HepG2 (cell line): ENCODE measurements around the gene CDH23. TPM values are rescaled to one million over a fixed set of nuclear protein-coding genes. Genes with fewer than 3 reads are reported as not detected.

ENCODE experiments used
- ATAC-seq: fragments of 200-7000 bp; cut with Tn5 transposase; 3 replicates; pipeline ENCODE4 v1.9.1; 2020; ENCODE audit warnings: mild to moderate bottlenecking, moderate library complexity
- BruUV-seq: library from RNA; stranded (reverse); fragments of 400-500 nt; replicated peaks from 2 replicates; lab custom pipeline; 2021; lab: Mats Ljungman, UMichigan
- CTCF ChIA-PET: fragments of 300-600 bp; formaldehyde crosslinking; extraction: SDS; loops from one replicate; lab custom pipeline; 2021; ENCODE audit warnings: low total read pairs, inconsistent platforms, low intra/inter-chr PET ratio; lab: Yijun Ruan, JAX
- POLR2A ChIA-PET: fragments of 350-600 bp; sonication (Branson Sonifier 250); formaldehyde crosslinking; loops from one replicate; lab custom pipeline; 2020; ENCODE audit warnings: antibody characterized with exemption, inconsistent platforms; lab: Yijun Ruan, JAX
- DNase-seq: peaks from one replicate; pipeline ENCODE4 v3.0.0-alpha.2; 2015; ENCODE audit warnings: low spot score
- FAIRE-seq: peaks from 3 replicates; lab custom pipeline; 2011; peaks lifted over from hg19 to GRCh38; lab: Jason Lieb, UNC
- H2AFZ ChIP-seq: one replicate; pipeline ENCODE4 v1.6.1; 2011; ENCODE audit warnings: low read length, inconsistent platforms
- H3K27ac ChIP-seq: fragments of 300-600 bp; 3 replicates; pipeline ENCODE4 v1.8.0; 2011; ENCODE audit warnings: mixed run types, mild to moderate bottlenecking, mixed read lengths, low read length, inconsistent platforms; ENCODE audit not compliant: insufficient read depth; ENCODE audit errors: extremely low read length
- H3K27me3 ChIP-seq, 2 experiments: fragments of 200-600 bp in 1 of 2; 2 replicates in 1 of 2; 3 replicates in 1 of 2; pipeline versions ENCODE4 v1.6.0 to v1.8.0; 2011; ENCODE audit warnings: low read length in 2 of 2, mild to moderate bottlenecking in 2 of 2, moderate library complexity in 2 of 2, inconsistent platforms in 1 of 2; ENCODE audit not compliant: insufficient read depth in 2 of 2, control insufficient read depth in 1 of 2
- H3K36me3 ChIP-seq, 2 experiments: fragments of 200-600 bp in 1 of 2; replicated peaks in 1 of 2; 2 replicates in 1 of 2; 3 replicates in 1 of 2; pipeline versions ENCODE4 v1.5.1 to v1.8.0; 2011; ENCODE audit warnings: low read length in 2 of 2, inconsistent platforms in 1 of 2; ENCODE audit not compliant: insufficient read depth in 2 of 2, control insufficient read depth in 1 of 2
- H3K4me1 ChIP-seq: 2 replicates; pipeline ENCODE4 v1.5.1; 2012; ENCODE audit warnings: low read length, inconsistent platforms; ENCODE audit not compliant: insufficient read depth
- H3K4me2 ChIP-seq: 2 replicates; pipeline ENCODE4 v1.6.0; 2011; ENCODE audit warnings: low read depth, low read length, inconsistent platforms
- H3K4me3 ChIP-seq, 3 experiments: fragments of 200-600 bp in 1 of 3; sonication (generic), shearing (Covaris generic) in 1 of 3; replicated peaks in 1 of 3; 2 replicates each; pipeline ENCODE4 v1.5.1; 2011 to 2016; ENCODE audit warnings: low read length in 3 of 3, inconsistent platforms in 2 of 3, low read depth in 2 of 3, mild to moderate bottlenecking in 2 of 3, control low read depth in 1 of 3, mixed read lengths in 1 of 3; ENCODE audit not compliant: insufficient read depth in 1 of 3
- H3K79me2 ChIP-seq: one replicate; pipeline ENCODE4 v1.6.1; 2011; ENCODE audit warnings: low read length, inconsistent platforms; ENCODE audit not compliant: insufficient read depth
- H3K9ac ChIP-seq: 2 replicates; pipeline ENCODE4 v1.6.0; 2011; ENCODE audit warnings: mild to moderate bottlenecking, low read depth, low read length, inconsistent platforms; ENCODE audit not compliant: insufficient read depth
- H3K9me3 ChIP-seq: 2 replicates; pipeline ENCODE4 v1.5.1; 2012; ENCODE audit warnings: mild to moderate bottlenecking, low read length
- H4K20me1 ChIP-seq: 2 replicates; pipeline ENCODE4 v1.6.0; 2011; ENCODE audit warnings: inconsistent platforms, mild to moderate bottlenecking, low read length, moderate library complexity; ENCODE audit not compliant: insufficient read depth
- CEBPB ChIP-seq: IDR thresholded peaks from 2 replicates; pipeline ENCODE4 v1.6.1; 2011; ENCODE audit warnings: low read depth, low read length, improper control_type of control experiment, borderline replicate concordance
- REPIN1 ChIP-seq: sonication (generic); formaldehyde crosslinking; IDR thresholded peaks from 2 replicates; pipeline ENCODE4 v1.8.0; 2022; ENCODE audit warnings: missing genetic modification reagents, low read depth, mild to moderate bottlenecking, borderline replicate concordance
- RFX3 ChIP-seq: IDR thresholded peaks from 2 replicates; pipeline ENCODE4 v1.6.1; 2016; ENCODE audit warnings: missing biosample characterization, missing genetic modification reagents
- SMYD3 ChIP-seq: sonication (generic); formaldehyde crosslinking; IDR thresholded peaks from 2 replicates; pipeline ENCODE4 v1.8.1; 2023; ENCODE audit warnings: mild to moderate bottlenecking, missing genetic modification reagents
- ZFAT ChIP-seq: sonication (generic); formaldehyde crosslinking; conservative IDR thresholded peaks from 2 replicates; pipeline ENCODE4 v1.8.1; 2023; ENCODE audit warnings: missing genetic modification reagents, inconsistent platforms
- ZMAT3 ChIP-seq: sonication (generic); formaldehyde crosslinking; conservative IDR thresholded peaks from 2 replicates; pipeline ENCODE4 v1.7.0; 2021; ENCODE audit warnings: missing genetic modification reagents
- ZNF781 ChIP-seq: sonication (generic); formaldehyde crosslinking; IDR thresholded peaks from 2 replicates; pipeline ENCODE4 v1.5.1; 2020; ENCODE audit warnings: borderline replicate concordance, mild to moderate bottlenecking, missing genetic modification reagents; ENCODE audit errors: not compliant biosample characterization
- WGBS: methylation state at CpG from one replicate; pipeline ENCODE4 v1.1.6; 2017; ENCODE audit warnings: low lambda C conversion rate; 5-methylcytosine and 5-hydroxymethylcytosine counted together
- in situ Hi-C: cut with HindIII; loops from 2 replicates; pipeline ENCODE4 v1.10.0; 2017; ENCODE audit warnings: low pct_unique_long_range_greater_than_20kb; ENCODE audit not compliant: extremely low pct_ligation_motif_present
- intact Hi-C: fragments of 100-400 bp; cut with micrococcal nuclease; formaldehyde crosslinking; loops from one replicate; pipeline ENCODE4 v1.10.0; 2022; ENCODE audit not compliant: unreplicated experiment
- polyA plus RNA-seq, 8 experiments: library from polyadenylated mRNA; depleted of rRNA in 3 of 8; stranded (reverse) in 7 of 8; unstranded in 1 of 8; fragments of >200 nt; fragmentation: Illumina TruSeq in 4 of 8; extraction: Trizol in 4 of 8; gene quantifications; 2 replicates each; pipeline versions ENCODE4 v1.2.1 to v1.2.3, GENCODE V29; 2011 to 2016; ENCODE audit warnings: low read depth in 4 of 8, missing spikeins in 1 of 8, mixed read lengths in 1 of 8; ENCODE audit not compliant: insufficient read depth in 1 of 8
- total RNA-seq, 5 experiments: library from RNA; depleted of rRNA; stranded (reverse); fragments of >200 nt; fragmentation: Illumina TruSeq; extraction: Trizol; gene quantifications; 2 replicates each; pipeline ENCODE4 v1.2.3, GENCODE V29; 2016; ENCODE audit warnings: low read depth in 1 of 5
- TF ChIP-seq, protein P1 (sequence below): sonication (generic); formaldehyde crosslinking; IDR thresholded peaks from 2 replicates; pipeline ENCODE4 v1.5.0; 2020; ENCODE audit warnings: missing genetic modification reagents

The CDH23 gene
- total and polyA plus RNA-seq, 2 of the 13 experiments (the other 11 are each of a cell fraction or from before 2014, with no cell fraction given) = 0.13 TPM; not detected in 1

DNA sequence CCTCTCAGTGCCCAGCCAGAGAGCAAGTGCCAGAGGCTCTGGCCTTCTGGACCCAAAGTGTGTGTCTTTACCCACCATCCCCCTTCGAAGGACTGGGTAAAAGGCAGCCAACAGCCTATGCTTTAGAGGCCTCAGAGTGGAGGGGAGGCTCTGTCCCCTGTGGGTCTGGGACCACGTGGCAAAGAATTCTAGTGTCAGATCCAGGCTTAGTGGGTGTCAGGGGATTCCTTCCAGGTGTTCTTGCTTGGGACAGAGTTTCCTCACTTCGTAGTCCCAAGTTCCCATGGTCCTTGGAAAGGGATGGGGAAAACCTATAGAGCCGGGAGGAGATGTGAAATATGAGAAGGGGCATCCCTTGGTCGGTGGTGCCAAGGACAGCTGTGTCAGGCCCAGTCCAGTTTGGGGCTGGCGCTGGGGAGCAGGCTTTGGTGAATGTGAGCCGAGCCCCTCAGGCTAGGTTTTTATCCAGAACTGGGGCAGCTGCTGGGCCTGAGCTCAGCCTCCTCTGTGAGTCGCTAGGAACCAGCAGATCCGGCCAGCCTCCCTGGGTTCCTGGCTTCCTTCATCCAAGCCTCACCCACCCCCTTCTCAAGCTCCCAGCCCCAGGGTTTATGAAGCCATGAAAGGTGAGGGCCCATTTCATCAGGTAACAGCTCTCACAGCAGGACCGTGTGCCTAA lies 251.7 kb downstream of the CDH23 start:
- Histone ChIP-seq H3K27me3 (peaks cover 1 to 9% of the 10 kb centered on the region in 2 experiments; a peak in 2 of 5 replicates), H3K79me2 (no peaks in the 10 kb centered on the region), H3K4me1 (no peaks in the 10 kb centered on the region), H3K9ac (no peak overlapping the region), H3K4me2 (no peak overlapping the region), H3K9me3 (no peaks in the 10 kb centered on the region), H2AFZ (no peak overlapping the region), H3K36me3 (no peaks in the 10 kb centered on the region), H4K20me1 (no peaks in the 10 kb centered on the region), H3K4me3 (no peak overlapping the region), H3K27ac (no peak overlapping the region)
- no TSS peak for BruUV-seq
- POLR2A ChIA-PET = no interaction called here
- 31% methylated on average over 7 of the region's 10 CpGs for WGBS
- intact Hi-C loops = no loop called here
- TF ChIP-seq REPIN1 (CRISPR knock-in tag) (no peak), ZMAT3 (CRISPR knock-in tag) (no peak), RFX3 (CRISPR knock-in tag) (no peak), ZNF781 (CRISPR knock-in tag) (no peak), ZFAT (CRISPR knock-in tag) (no peak), CEBPB (no peak), SMYD3 (CRISPR knock-in tag) (no peak)
- TF ChIP-seq, protein P1, sequence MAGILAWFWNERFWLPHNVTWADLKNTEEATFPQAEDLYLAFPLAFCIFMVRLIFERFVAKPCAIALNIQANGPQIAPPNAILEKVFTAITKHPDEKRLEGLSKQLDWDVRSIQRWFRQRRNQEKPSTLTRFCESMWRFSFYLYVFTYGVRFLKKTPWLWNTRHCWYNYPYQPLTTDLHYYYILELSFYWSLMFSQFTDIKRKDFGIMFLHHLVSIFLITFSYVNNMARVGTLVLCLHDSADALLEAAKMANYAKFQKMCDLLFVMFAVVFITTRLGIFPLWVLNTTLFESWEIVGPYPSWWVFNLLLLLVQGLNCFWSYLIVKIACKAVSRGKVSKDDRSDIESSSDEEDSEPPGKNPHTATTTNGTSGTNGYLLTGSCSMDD (CRISPR knock-in tag) = no peak
- in situ Hi-C loops = no loop called here
- CTCF ChIA-PET = no interaction called here
- FAIRE-seq = no peak
- no peak for ATAC-seq
- DNase-seq = no peak
